ENCODE results near the gene GGA1. TPM values are rescaled to one million over a fixed set of nuclear protein-coding genes. Genes with fewer than 3 reads are reported as not detected.

The GGA1 gene
- total RNA-seq, 1 donor from 2014 or later: 80.2 TPM

- peak; percentile 88 for TF ChIP-seq CTCF (conservative IDR thresholded peaks at IDR 0.05)
- H3K36me3 Mint-ChIP-seq: no peaks in the 10 kb centered on the region
- peak; percentile 77 for DNase-seq (ENCODE audit: extremely low spot score, unreplicated experiment)
- H3K27ac Mint-ChIP-seq: peak overlapping the region; percentile 77
- H3K9me3 Mint-ChIP-seq: no peaks in the 10 kb centered on the region
- H3K4me3 Mint-ChIP-seq: no peak overlapping the region
- H3K4me1 Mint-ChIP-seq (ENCODE audit: unreplicated experiment): peaks cover 19% of the 10 kb centered on the region
- no peaks in the 10 kb centered on the region for H3K27me3 Mint-ChIP-seq
Measured at GRCh38 chr22:37681556-37682049, 73.0 kb downstream of the GGA1 start.

Other genes starting within 250 kb of the GGA1 start
- 0.53 and 1.3 TPM in 2 replicates for gene ELFN2, start 181.4 kb upstream of the GGA1 start, total RNA-seq (ENCODE audit: low replicate concordance)
- 0.76 and 0.82 TPM in 2 replicates for gene MFNG, start 122.5 kb upstream of the GGA1 start, total RNA-seq (ENCODE audit: low replicate concordance)
- gene CARD10, start 89.4 kb upstream of the GGA1 start, total RNA-seq (ENCODE audit: low replicate concordance): 9.9 and 14.8 TPM in 2 replicates
- 20.5 and 30.4 TPM in 2 replicates for gene CDC42EP1, start 48.4 kb upstream of the GGA1 start, total RNA-seq (ENCODE audit: low replicate concordance)
- 2.6 and 8.7 TPM in 2 replicates for gene LGALS2, start 28.7 kb upstream of the GGA1 start, total RNA-seq (ENCODE audit: low replicate concordance)
- gene SH3BP1, start 30.8 kb downstream of the GGA1 start, total RNA-seq (ENCODE audit: low replicate concordance): 30.0 and 31.1 TPM in 2 replicates
- 15.6 and 30.2 TPM in 2 replicates for gene PDXP, start 49.9 kb downstream of the GGA1 start, total RNA-seq (ENCODE audit: low replicate concordance)
- gene LGALS1, start 66.8 kb downstream of the GGA1 start, total RNA-seq (ENCODE audit: low replicate concordance): 1.8 and 235 TPM in 2 replicates
- gene NOL12, start 77.5 kb downstream of the GGA1 start, total RNA-seq (ENCODE audit: low replicate concordance): 18.5 and 23.9 TPM in 2 replicates
- 42.9 and 47.0 TPM in 2 replicates for gene TRIOBP, start 88.2 kb downstream of the GGA1 start, total RNA-seq (ENCODE audit: low replicate concordance)
- 22.3 and 27.4 TPM in 2 replicates for gene GCAT, start 199.1 kb downstream of the GGA1 start, total RNA-seq (ENCODE audit: low replicate concordance)
- gene GALR3, start 214.5 kb downstream of the GGA1 start, total RNA-seq (ENCODE audit: low replicate concordance): 0.34 TPM in 1 of 2 replicates, not detected in the other
- 24.2 and 29.4 TPM in 2 replicates for gene ANKRD54, start 235.5 kb downstream of the GGA1 start, total RNA-seq (ENCODE audit: low replicate concordance)
- gene EIF3L, start 240.6 kb downstream of the GGA1 start, total RNA-seq (ENCODE audit: low replicate concordance): 578 and 740 TPM in 2 replicates